ENCODE results near the gene ILF3.

ILF3 gene

DNA sequence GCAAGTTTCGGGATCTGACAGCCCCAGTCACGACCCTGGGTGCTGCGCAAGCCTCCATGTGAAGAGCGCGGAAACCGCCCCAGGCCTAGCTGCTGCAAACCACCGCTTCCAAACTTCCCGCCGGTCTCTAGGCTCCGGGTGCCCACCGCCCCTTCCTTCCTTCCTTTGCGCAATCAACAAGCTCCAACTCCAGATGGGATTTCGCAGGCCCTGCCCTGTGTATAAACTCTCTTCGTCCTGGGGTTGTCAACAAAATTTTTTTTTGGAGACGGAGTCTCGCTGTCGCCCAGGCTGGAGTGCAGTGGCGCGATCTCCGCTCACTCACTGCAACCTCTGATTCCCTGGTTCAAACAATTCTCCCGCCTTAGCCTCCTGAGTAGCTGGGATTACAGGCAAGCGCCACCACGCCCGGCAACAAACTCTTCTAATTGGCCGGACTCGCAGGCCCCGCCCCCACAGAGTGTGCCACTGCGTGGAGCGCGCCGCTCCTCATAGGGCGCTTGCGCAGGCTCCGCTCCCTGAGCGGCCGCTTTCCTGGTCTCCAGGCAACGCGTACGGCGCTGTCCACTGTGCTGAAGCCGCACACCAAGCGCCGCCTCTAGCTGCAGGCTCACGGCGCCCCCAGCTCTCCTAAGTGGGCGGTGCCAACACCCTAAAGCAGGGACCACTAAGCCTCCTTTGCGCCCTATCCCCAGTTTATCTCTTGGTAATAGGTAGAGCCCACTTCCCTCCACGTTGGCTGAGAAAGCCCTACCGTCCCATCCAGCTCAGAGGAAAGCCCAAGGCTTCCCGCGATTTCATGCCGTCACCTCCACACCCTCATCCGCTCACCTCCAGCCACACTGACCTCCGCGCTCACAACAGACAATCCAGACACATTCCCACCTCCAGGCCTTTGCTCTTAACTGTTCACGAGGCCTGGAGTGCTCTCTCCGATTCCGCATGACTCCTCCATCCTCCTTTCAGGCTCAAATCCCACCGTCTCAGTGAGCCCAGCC lies 41.6 kb downstream of the ILF3 start:
- peak; percentile 87 to 89 for DNase-seq (ENCODE audit: low read depth in 2 of 2)

DNA sequence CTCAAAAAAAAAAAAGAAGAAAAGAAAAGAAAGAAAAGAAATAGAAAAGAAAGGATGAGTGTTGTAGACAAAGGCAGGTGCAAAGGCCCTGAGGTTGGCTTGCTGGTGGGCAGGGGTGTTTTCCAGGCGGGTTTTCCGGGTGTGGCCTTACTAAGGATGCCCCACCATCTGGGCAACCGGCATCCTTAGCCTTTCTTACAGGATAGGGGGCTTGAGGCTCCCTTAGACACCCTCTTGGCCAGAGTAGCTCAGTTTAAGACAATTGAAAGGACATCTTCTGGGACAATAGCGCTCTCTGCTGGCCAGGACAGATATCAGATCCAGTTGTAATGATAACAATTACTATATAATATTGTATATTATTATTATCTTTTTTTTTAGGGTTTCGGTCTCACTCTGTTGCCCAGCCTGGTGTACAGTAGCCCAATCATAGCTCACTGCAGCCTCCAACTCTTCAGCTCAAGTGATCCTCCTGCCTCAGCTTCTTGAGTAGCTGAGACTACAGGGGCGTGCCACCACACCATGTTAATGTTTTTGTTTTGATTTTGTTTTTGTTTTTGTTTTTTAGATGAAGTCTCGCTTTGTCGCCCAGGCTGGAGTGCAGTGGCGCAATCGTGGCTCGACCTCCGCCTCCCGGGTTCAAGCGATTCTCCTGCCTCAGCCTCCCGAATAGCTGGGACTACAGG lies 45.6 kb downstream of the ILF3 start:
- DNase-seq (ENCODE audit: low read depth in 2 of 2) = peak; percentile 44 to 62

DNA sequence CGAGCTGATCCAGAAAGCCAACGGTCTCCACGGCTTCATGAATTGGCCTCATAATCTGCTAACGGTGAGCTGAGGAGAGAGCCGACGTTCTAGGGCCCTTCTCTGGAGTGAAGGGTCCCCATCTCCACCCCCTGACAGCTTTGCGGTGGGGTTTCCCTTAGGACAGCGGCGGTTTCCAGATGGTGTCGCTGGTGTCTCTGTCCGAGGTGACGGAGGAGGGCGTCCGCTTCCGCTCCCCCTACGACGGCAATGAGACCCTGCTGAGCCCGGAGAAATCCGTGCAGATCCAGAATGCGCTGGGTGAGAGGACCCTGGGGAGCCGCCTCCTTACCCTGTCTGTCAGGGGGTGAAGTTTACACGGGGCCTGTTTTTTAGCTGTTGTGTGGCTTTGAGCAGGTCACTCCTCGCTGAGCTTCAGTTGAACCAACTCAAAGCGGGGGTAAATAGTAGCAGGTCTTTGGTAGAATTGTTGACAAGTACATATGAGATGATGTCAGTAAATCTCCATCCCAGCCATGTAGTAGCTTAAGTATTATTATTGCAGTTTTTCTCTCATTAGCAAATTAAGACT lies 47.9 kb downstream of the ILF3 start:
- no peak for DNase-seq (ENCODE audit: low read depth in 2 of 2)

DNA sequence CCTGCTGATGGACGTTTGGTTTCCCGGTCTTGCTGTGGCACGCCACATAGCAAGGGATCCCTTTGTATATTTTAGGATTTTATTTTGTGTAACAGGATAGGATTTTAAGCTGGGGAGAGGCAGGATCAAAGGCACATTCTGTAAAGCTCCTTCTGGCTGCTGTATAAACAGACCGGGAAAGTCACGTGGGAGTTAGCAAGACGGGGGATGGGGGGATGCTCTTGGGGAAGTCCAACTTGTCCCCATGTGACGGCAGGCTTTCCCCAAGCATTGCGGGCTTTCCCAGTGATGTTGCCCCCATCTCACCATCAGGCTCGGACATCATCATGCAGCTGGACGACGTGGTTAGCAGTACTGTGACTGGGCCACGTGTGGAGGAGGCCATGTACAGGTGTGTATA lies 52.8 kb downstream of the ILF3 start:
- no peak for DNase-seq (ENCODE audit: low read depth in 2 of 2)

DNA sequence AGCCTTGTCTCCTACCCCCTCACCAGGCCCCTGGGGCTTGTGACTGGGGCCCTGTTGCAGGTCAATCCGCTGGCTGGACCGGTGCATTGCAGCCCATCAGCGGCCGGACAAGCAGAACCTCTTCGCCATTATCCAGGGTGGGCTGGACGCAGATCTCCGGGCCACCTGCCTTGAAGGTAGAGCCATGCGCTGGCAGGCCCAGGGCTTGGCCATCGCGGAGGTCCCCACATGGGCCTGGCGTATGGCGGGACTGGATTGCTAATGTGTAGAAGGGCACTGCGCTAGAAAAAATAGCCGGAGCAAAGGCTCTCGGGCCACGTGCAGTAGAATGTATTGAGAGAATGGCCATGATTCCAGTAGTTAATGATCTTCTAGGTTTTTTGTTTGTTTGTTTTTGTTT lies 53.3 kb downstream of the ILF3 start:
- no peak for DNase-seq (ENCODE audit: low read depth in 2 of 2)

DNA sequence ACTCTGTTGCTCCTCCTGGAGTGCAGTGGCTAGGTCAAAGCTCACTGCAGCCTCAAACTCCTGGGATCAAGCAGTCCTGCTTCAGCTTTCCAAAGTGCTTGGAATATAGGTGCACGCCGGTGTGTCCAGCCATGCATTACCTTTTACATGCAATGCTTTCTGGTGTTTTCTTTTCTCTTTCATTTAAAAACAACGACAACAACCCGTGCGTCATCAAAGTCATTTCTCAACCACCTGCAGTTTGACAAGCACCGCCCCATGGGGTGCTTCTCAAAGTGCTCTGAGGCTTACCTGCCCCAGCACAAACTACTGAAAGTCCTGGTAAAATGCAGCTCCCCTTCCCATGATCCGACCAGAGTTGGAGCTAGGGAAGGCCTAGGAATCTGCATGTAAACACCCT lies 54.1 kb downstream of the ILF3 start:
- no peak for DNase-seq (ENCODE audit: low read depth in 2 of 2)

DNA sequence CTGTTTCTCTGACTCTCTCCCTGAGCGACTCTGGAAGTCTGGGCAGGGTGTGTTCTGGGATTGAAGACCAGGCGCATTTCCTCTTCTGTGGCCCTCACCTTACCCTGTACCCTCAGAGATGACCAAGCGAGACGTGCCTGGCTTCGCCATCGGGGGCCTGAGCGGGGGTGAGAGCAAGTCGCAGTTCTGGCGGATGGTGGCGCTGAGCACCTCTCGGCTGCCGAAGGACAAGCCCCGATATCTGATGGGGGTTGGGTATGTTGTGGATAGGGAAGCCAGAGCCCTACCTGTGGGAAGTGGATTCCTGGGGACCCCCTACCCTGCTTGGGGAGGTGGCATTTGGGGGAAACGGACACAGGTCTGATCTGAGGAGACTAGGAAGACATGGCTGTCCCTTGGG lies 57.9 kb downstream of the ILF3 start:
- DNase-seq (ENCODE audit: low read depth in 2 of 2) = no peak

DNA sequence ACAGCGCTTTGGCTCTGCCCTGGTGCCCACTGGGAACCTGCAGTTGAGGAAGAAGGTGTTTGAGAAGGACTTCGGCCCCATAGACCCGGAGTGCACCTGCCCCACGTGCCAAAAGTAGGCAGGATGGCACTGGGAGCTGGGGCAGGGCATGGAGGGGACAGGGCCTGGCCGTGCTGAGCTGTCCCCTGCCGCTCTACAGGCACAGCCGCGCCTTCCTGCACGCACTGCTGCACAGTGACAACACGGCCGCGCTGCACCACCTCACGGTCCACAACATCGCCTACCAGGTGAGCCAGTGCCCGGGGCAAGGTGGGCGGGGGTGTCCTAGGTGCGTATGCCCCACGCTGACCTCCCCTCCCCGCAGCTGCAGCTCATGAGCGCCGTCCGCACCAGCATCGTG lies 58.6 kb downstream of the ILF3 start:
- no peak for DNase-seq (ENCODE audit: low read depth in 2 of 2)

DNA sequence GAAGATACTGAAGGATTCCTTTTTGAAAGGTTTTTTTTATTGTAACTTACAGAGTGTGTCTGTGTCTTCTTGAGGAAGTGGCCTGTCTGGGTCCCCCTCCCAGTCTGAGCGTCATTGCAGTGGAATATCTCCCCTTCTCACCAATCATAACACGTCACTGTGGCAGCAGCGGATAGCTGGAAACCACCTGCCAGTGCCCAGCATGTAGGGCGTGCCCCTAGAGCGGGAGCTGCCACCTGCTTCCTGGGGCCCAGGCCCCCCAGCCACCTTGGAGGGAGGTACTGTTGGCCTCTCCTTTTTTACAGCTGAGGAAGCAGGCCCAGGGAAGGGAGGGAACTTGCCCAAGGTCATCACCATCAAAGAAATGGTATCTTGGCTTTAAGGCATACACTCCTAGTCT lies 59.2 kb downstream of the ILF3 start:
- DNase-seq (ENCODE audit: low read depth in 2 of 2) = no peak

DNA sequence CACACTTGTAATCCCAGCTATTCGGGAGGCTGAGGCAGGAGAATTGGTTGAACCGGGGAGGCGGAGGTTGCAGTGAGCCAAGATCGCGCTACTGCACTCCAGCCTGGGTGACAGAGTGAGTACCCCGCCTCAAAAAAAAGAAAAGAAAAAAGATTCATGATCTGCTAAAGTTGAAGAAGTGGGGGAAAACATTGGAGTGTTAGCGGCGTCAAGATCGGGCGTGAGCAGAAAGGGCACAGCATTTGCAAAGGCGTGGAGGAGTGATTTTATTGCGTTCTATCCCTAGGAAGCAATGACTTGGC lies 62.9 kb downstream of the ILF3 start:
- no peak for DNase-seq (ENCODE audit: low read depth in 2 of 2)

DNA sequence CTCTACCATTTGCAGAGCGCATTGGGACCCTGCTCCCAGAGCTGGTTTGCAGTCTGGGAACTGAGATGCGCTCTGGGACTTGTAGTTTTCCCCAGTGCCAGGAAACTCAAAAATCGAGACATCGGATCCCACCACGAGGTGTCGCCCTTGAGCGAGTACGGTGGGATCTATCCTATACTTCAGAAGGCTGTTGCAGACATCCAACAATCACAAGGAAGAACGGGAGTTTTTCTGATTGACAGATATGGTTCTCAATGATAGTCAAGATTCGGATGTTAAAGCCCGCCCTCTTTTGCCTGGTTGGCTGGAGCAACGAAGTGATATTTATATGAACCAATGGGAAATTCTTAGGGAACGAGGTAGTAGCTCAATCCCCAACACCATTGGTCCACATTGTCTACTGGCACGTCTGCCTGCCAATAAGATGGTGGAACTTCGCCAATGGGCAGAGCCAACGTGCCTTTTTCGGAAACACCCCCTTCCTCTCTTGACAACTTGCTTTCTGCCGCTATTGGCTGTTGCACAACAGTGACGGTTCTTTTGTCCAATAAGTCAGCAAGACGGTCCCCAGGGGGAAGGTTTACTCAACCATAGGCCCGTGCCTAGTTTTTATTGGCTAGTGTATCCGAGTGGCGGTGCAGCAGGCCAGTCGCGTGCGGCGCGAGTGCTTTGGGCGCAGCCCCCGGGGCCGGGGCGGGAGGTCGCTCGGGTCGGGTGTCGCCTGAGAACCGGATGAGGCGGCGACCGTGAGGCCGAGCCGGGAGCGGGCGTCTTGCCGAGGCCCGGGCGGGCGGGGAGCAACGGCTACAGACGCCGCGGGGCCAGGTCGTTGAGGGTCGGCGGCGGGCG lies 63.4 kb downstream of the ILF3 start, which contains the start of gene DNM2:
TSS of gene DNM2 (plus strand) at position 724 of the 849 bp plus-strand sequence. CDS start 164 bp downstream, outside the sequence.
- peak; percentile 93 to 97 for DNase-seq (ENCODE audit: low read depth in 2 of 2)

DNA sequence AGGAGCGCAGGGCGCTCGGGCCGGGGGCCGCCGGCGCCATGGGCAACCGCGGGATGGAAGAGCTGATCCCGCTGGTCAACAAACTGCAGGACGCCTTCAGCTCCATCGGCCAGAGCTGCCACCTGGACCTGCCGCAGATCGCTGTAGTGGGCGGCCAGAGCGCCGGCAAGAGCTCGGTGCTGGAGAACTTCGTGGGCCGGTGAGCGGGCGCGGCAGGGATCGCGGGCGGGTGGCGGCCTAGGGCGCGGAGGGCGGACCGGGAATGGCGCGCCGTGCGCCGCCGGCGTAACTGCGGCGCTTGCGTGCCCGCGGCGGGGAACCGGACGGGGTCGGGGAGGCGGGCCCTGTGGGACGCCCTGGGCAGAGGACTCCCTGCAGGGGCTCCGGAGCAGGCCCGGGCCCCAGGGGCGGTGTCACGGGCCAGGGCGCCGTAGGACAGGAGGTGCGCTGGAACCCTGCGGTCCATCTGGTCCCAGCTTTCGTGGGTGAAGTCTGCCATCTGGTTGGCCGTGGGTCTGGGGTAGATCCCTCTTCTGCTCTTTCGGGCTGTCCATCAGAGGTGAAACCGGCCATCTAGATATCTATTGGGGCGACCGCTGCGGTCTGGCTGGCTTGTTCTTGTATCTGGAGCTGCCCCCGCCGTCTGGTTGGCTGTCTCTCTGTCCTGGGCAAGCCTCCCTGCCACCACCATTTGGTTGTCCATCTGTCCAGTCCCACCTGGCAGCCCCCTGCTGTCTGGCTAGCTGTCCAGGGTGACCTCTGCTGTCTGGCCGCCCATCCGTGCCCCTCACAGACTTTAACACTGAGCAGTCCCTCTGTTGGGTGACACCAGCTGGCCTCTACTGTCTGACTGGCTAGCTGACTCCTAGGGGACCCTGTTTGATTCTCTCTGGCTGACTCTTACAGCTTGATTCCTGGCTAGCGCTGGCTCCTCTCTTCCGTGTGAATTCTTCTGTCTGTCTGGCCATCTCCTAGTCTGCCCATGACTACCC lies 64.4 kb downstream of the ILF3 start:
- DNase-seq (ENCODE audit: low read depth in 2 of 2) = peak in 1 of 2 donors; percentile 38

DNA sequence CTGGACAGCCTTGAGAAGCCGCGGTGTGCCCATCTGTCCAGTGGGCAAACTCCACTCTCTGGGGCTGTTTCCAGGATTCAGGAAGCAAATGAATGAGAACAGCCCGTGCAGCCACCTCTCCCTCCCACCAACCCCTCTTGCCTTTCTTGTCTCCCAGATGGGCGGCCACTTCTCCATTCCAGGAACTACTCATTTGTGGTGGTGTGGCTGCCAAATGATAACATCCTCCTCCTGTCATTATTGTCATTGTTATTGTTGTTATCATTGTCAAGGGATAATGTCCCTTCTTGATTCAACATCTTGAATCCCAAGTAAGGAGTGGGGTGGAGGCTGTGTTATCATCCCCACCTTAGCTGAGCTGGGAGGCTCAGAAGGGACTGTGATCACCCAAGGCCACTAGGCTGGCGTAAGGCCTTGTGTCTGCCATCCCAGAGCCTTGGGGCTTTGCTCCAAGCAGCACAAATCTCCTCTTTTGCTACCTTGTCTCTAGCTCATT lies 65.4 kb downstream of the ILF3 start:
- DNase-seq (ENCODE audit: low read depth in 2 of 2) = no peak

DNA sequence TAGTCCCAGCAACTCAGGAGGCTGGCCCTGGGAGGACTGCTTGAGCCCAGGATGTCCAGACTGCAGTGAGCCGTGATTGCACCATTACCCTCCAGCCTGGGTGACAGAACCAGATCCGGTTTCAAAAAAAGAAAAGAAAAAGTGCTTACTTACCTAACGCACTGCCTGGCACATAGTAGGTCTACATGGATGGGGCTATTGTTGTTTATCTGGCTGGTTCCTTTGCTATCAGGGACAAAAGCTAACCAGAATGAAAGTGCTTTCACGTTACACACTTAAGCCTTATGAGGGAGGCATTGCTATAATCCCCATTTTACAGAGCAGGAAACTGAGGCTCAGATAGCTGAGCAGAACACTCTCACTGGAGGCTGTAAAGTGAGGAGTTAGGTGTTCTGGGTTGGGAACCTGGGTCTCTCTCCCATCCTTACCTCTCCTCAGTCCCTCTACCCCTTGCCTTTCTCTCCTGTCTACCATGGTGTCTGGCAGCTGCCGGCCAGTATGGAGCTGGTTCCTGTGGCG lies 66.5 kb downstream of the ILF3 start:
- DNase-seq (ENCODE audit: low read depth in 2 of 2) = no peak

DNA sequence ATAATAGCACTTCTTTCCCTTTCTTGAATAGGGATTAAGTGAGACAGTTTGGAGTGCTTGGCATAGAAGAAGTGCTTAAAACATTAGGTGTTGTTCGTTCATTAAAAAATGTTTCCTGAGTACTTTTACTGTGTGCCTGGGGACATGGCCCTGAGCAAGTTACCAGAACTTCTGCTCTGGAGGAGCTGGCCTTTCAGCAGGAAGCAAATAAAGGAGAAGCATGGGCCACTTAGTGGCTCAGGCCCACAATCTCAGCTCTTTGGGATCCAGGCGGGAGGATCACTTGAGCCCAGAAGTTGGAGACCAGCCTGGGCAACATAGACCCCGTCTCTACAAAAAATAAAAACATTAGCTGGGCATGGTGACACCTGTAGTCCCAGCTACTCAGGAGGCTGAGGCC lies 69.4 kb downstream of the ILF3 start:
- no peak for DNase-seq (ENCODE audit: low read depth in 2 of 2)

DNA sequence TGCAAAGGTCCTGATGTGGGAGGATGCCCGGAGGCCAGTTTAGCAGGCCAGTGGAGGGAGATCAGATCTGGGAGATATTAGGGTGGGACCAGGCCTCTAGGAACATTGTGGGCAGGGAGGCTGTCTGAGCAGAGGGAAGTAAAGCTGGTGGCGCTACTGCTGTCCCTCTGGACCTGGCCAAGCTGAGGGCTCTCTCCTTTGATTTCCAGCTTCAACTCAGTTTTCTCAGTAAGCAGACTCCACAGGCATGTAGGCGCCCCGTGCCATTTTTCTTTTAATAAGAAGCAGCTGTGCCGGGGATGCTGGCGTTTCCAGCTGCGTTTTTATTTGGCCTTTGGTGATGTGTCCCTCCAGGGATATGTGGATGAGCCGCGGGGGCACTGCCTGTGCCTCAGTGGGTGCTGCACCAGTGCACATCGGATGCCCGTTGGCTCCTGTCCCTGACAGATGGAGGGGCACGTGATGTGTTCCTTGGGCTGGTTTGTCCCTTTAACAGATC lies 70.5 kb downstream of the ILF3 start:
- DNase-seq (ENCODE audit: low read depth in 2 of 2) = no peak

DNA sequence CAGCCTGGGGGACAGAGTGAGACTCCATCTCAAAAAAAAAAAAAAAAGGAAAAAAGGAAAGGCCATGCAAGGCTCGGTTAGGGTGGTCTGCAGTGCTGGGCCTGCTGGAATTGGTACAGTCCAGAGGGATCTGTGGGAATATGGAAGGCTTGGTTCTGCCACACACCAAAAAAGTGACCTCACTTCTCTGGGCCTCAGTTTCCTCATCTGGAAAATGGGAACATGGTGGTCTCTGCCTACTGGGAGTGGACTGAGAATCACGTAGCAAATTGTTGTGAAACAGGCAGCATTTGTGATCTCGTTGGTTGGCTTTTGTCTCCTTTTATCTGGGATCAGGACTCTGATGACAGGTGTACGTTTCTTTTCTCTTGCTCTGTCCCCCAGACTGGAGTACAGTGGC lies 71.3 kb downstream of the ILF3 start:
- no peak for DNase-seq (ENCODE audit: low read depth in 2 of 2)

DNA sequence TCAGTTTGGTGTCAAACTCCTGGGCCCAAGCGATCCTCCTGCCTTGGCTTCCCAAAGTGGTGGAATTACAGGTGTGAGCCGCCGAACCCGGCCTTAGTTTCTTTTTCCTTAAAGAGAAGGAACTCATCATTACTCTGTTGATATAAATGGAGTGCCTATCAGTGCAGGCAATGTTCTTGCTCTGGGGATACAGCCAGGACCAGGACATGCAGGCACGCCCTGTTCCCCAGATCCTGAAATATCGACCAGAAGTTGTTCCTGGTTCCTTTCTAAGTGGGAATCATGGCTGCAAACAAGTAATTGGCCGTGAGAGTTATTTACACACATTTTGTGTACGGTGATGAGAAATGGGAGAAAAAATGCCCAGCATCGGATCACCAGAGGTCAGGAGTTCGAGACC lies 72.1 kb downstream of the ILF3 start:
- DNase-seq (ENCODE audit: low read depth in 2 of 2) = no peak

DNA sequence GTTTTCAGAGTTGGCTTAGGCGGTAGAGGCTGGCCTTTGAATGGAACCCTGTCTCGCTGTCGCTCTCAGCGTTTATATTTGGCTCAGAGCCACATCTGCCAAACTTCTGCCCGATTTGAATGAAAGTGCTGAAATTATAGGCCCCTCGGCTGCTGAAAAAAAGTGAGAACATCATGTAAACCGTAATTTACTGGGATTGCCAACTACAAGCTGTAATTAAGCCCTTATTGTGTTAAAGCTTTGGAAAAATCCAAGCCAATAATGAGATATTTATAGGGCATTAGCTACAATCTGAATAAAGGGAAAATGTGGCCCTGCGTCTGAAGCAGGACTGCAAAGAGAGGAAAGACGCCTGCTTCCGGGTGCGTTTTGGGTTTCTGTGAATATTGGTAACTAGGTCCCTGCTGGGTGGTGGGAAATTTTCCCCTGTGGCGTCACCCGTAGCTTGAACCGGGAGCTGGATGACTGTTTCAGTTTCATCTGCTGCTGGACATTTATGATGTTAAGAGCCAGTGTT lies 73.6 kb downstream of the ILF3 start:
- DNase-seq (ENCODE audit: low read depth in 2 of 2) = no peak

DNA sequence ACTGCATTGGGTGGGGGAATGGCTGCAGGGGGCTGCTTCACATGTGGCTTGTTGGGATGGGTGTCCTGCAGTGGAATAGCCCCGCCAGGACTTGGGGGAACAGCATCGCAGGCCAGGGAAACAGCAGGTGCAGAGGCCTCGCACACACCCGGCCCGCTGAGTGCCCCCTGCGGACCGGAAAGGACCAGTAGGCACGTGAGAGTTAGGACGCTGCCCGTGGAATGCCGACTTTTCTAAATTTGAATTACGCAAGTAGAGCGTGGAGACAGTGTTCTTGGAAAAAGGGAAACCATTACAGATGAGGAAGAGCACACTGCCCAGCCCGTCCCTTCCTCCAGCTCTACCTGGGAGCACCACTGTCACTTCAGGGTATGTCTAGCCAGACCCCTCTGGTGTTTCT lies 75.3 kb downstream of the ILF3 start:
- no peak for DNase-seq (ENCODE audit: low read depth in 2 of 2)
